Measurements from ENCODE around the gene RPTOR.
"Not testable (repeated sequence)": the region's sequence is repeated elsewhere in the genome, so short reads cannot be mapped to it uniquely, and the experiment has no call there.

DNA sequence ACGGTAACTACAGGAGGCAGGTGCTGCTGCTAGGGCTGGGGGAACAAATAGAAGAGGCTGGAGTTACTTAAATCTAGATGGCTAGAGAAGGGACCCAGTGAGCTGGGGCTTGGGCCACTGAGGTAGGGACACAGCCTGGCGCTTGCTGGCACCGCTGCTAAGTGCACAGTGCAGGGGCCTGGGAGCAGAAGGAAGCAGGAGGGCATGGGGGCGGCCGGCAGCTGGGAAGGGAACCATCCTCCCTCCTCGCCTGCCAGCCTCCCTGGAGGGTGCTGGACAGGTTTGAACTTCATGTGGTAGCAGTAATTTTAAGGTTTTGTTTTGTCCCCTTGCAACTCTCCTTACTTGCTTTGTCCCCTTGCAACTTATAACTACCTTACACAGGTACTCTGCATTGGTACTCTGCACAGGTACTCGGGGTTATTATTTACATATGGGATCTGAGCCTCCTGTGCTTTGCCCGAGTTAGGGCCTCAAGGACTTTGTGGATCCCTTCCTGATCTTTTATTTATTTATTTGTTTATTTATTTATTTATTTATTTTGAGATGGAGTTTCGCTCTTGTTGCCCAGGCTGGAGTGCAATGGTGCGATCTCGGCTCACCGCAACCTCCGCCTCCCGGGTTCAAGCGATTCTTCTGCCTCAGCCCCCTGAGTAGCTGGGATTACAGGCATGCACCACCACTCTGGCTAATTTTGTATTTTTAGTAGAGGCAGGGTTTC, 34.2 kb downstream of the RPTOR start:
- TF ChIP-seq, protein P1, sequence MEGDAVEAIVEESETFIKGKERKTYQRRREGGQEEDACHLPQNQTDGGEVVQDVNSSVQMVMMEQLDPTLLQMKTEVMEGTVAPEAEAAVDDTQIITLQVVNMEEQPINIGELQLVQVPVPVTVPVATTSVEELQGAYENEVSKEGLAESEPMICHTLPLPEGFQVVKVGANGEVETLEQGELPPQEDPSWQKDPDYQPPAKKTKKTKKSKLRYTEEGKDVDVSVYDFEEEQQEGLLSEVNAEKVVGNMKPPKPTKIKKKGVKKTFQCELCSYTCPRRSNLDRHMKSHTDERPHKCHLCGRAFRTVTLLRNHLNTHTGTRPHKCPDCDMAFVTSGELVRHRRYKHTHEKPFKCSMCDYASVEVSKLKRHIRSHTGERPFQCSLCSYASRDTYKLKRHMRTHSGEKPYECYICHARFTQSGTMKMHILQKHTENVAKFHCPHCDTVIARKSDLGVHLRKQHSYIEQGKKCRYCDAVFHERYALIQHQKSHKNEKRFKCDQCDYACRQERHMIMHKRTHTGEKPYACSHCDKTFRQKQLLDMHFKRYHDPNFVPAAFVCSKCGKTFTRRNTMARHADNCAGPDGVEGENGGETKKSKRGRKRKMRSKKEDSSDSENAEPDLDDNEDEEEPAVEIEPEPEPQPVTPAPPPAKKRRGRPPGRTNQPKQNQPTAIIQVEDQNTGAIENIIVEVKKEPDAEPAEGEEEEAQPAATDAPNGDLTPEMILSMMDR (tag by site-specific recombination; IDR thresholded peaks at IDR 0.05): not testable (repeated sequence)
- TF ChIP-seq ZNF707 (tag by site-specific recombination; IDR thresholded peaks at IDR 0.05); ZNF558 (tag by site-specific recombination; IDR thresholded peaks at IDR 0.05); ZNF677 (tag by site-specific recombination; IDR thresholded peaks at IDR 0.05); ZBTB1 (tag by site-specific recombination; IDR thresholded peaks at IDR 0.05); YY1 (tag by site-specific recombination; IDR thresholded peaks at IDR 0.05); ZNF155 (tag by site-specific recombination; IDR thresholded peaks at IDR 0.05); ZFP37 (tag by site-specific recombination; IDR thresholded peaks at IDR 0.05); EGR2 (tag by site-specific recombination; IDR thresholded peaks at IDR 0.05; ENCODE audit: low read depth); ZNF544 (tag by site-specific recombination; IDR thresholded peaks at IDR 0.05): not testable (repeated sequence)
- TF ChIP-seq, protein P2, sequence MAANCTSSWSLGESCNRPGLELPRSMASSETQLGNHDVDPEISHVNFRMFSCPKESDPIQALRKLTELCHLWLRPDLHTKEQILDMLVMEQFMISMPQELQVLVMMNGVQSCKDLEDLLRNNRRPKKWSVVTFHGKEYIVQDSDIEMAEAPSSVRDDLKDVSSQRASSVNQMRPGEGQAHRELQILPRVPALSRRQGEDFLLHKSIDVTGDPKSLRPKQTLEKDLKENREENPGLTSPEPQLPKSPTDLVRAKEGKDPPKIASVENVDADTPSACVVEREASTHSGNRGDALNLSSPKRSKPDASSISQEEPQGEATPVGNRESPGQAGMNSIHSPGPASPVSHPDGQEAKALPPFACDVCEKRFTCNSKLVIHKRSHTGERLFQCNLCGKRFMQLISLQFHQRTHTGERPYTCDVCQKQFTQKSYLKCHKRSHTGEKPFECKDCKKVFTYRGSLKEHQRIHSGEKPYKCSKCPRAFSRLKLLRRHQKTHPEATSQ (tag by site-specific recombination; IDR thresholded peaks at IDR 0.05): not testable (repeated sequence)
- TF ChIP-seq, protein P3, sequence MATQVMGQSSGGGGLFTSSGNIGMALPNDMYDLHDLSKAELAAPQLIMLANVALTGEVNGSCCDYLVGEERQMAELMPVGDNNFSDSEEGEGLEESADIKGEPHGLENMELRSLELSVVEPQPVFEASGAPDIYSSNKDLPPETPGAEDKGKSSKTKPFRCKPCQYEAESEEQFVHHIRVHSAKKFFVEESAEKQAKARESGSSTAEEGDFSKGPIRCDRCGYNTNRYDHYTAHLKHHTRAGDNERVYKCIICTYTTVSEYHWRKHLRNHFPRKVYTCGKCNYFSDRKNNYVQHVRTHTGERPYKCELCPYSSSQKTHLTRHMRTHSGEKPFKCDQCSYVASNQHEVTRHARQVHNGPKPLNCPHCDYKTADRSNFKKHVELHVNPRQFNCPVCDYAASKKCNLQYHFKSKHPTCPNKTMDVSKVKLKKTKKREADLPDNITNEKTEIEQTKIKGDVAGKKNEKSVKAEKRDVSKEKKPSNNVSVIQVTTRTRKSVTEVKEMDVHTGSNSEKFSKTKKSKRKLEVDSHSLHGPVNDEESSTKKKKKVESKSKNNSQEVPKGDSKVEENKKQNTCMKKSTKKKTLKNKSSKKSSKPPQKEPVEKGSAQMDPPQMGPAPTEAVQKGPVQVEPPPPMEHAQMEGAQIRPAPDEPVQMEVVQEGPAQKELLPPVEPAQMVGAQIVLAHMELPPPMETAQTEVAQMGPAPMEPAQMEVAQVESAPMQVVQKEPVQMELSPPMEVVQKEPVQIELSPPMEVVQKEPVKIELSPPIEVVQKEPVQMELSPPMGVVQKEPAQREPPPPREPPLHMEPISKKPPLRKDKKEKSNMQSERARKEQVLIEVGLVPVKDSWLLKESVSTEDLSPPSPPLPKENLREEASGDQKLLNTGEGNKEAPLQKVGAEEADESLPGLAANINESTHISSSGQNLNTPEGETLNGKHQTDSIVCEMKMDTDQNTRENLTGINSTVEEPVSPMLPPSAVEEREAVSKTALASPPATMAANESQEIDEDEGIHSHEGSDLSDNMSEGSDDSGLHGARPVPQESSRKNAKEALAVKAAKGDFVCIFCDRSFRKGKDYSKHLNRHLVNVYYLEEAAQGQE (tag by site-specific recombination; IDR thresholded peaks at IDR 0.05): not testable (repeated sequence)
- TF ChIP-seq, protein P4, sequence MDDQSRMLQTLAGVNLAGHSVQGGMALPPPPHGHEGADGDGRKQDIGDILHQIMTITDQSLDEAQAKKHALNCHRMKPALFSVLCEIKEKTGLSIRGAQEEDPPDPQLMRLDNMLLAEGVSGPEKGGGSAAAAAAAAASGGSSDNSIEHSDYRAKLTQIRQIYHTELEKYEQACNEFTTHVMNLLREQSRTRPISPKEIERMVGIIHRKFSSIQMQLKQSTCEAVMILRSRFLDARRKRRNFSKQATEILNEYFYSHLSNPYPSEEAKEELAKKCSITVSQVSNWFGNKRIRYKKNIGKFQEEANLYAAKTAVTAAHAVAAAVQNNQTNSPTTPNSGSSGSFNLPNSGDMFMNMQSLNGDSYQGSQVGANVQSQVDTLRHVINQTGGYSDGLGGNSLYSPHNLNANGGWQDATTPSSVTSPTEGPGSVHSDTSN (CRISPR knock-in tag; IDR thresholded peaks at IDR 0.05): not testable (repeated sequence)
